NCI-H345 treated with DMSO at 0.1 percent for 48 hours (cell line): ENCODE measurements around the gene HOXC9.

Source experiments
- DNase-seq: peaks from one replicate; lab custom pipeline; 2025; ENCODE audit not compliant: unreplicated experiment; lab: John Stamatoyannopoulos, UW

The HOXC9 gene

GRCh38 chr12:53963005-53963404 lies 37.0 kb upstream of the HOXC9 start:
- no peak for DNase-seq

- DNase-seq, result no peak
These were observed 36.3 kb upstream of the HOXC9 start for GRCh38 chr12:53963434-53964314.

GRCh38 chr12:53964315-53964713 lies 35.6 kb upstream of the HOXC9 start:
- no peak for DNase-seq

- DNase-seq, result no peak
These were observed 34.5 kb upstream of the HOXC9 start for GRCh38 chr12:53965281-53966084.

GRCh38 chr12:53966085-53966384 lies 33.9 kb upstream of the HOXC9 start:
- no peak for DNase-seq

GRCh38 chr12:53966385-53967133 lies 33.4 kb upstream of the HOXC9 start:
- no peak for DNase-seq

- no peak for DNase-seq
These were observed 32.5 kb upstream of the HOXC9 start for GRCh38 chr12:53967421-53967925.

GRCh38 chr12:53968214-53969127 lies 31.5 kb upstream of the HOXC9 start:
- no peak for DNase-seq

- DNase-seq, result no peak
These were observed 30.2 kb upstream of the HOXC9 start for GRCh38 chr12:53969588-53970259.

- no peak for DNase-seq
These were observed 29.5 kb upstream of the HOXC9 start for GRCh38 chr12:53970451-53970850.

GRCh38 chr12:53971129-53971528 lies 28.8 kb upstream of the HOXC9 start:
- DNase-seq, result no peak

GRCh38 chr12:53971686-53972085 lies 28.3 kb upstream of the HOXC9 start:
- no peak for DNase-seq

- DNase-seq, result no peak
These were observed 27.7 kb upstream of the HOXC9 start for GRCh38 chr12:53972152-53972702.

GRCh38 chr12:53972722-53973235 lies 27.2 kb upstream of the HOXC9 start, which contains the start of gene HOXC11:
TSS of gene HOXC11 (plus strand) at chr12:53973126. CDS start at chr12:53973242, 116 bp downstream.
- no peak for DNase-seq

GRCh38 chr12:53973236-53974042 lies 26.5 kb upstream of the HOXC9 start:
- no peak for DNase-seq

- DNase-seq, result no peak
These were observed 25.6 kb upstream of the HOXC9 start, which contains the start of gene HOTAIR for GRCh38 chr12:53974084-53975063. TSS of gene HOTAIR (minus strand) at chr12:53974954.

GRCh38 chr12:53975064-53975471 lies 24.9 kb upstream of the HOXC9 start:
- DNase-seq, result no peak
